NCI-H146 treated with DMSO at 0.1 percent for 48 hours (cell line): Measurements from ENCODE around the gene IQSEC2.
A peak's percentile ranks its signal among the peaks of the same experiment; 100 is the strongest.

Experiments used
- DNase-seq: peaks from one replicate; lab custom pipeline; 2025; ENCODE audit not compliant: unreplicated experiment; lab: John Stamatoyannopoulos, UW

Gene IQSEC2

DNA sequence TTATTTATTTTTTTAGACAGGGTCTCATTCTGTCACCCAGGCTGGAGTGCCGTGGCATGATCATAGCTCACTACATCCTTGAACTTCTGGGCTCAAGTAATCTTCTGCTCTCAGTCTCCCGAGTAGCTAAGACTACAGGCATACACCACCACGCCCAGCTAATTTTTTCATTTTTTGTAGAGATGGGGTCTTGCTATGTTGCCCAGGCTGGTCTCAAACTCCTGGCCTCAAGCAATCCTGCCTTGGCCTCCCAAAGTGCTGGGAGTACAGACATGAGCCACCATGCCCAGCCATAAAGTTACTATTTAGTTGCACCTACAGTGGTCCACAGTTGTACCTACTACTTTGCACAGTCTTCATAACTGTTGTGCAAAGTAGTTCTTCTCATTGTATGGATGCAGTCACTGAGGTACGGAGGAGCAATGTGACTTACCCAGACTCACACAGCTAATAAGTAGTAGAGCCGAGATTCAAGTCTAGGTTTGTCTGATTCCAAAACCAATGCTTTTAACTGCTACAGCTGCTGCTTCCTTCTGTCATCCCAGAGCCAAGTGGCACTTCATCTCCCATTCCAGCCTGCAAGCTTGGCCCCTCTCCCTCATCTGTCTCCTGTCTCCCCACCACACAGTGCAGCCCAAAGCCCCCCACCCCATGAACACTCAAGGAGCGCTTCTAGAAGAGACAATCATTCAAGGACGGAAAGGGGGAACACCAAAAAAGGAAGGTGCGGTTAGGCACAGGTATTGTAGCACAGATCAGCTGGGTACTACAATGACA, 24.0 kb upstream of the IQSEC2 start:
- DNase-seq = no peak

DNA sequence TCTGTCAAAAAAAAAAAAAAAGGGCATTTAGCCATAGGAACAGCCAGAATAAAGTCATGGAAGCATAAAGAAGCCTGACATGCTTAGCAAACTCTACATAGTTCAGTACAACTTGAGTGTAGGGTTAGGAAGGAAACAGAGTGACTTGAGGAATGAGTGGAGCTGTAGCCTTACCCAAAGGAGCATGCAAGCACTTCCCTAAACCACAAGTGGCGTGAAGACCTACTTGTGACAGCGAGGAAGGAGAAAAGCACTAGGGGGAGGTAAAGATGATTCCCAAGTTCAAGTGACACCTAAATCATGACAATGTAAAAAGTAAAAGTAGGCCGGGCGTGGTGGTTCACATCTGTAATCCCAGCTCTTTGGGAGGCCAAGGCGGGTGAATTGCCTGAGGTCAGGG, 21.8 kb upstream of the IQSEC2 start:
- DNase-seq = no peak

DNA sequence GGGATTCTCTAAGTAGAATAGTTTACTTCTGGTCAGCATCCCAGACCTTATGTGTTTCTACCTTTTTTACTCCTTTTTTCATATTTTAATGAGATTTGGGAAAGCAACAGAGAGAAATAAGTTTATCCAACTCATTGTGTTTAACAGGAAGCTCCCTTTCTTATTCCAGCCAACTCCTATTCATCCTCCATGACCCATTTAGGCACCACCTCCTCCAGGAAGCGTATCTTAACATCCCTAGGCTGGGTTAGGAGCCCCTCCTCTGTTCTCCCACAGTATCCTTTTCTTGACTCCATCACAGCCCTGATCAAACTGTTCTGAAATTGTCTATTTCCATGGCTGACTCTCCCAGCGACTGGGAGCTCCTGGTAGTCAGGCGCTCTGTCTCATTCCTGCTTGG, 18.8 kb upstream of the IQSEC2 start:
- no peak for DNase-seq

DNA sequence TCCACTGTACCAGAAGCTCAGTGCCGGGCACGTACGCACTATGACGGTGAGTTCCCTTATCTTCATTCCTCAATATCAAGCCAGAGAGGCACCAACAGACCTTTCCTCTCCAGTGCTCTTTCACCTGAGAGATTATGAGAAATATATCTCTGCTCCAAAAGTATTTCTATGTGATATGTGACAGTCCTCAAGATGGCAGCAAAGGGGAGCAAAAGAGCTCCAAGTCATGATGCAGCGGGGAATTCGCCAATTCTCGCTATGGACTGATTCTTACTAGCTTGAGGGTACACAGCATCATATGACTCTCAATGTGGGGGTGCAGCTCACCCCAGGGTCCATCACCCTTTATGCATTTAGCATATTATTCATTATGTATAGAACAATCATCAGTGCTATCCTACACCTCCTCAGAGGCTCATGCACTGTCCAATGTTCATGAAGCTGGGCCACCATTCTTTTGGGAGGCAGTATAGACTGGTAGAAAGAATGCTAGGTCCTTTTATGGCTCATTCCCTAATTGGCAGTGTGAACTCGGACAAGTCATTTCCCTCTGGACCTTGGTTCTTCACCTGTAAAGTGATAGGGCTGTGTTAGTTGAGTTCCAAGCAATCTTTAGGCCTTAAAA, 12.8 kb upstream of the IQSEC2 start:
- DNase-seq = no peak

DNA sequence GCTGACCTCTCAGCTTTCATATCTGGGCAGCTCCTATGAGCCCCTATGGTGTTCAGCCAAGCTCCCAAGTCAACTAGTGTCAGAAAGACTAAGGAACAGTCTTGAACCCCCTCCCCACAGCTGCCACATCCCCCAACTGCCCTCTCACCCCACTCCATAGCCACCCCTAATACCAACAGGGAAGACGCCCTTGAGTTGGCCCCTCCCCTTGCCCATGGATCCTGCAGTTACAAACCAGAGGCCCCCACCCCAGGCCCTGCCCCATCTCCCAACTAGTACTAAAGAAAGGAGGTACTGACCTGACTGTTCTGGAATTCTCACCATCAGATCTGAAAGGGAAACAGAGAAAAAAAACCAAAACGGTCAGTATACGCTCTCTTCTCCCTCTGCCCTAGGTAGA, 10.2 kb upstream of the IQSEC2 start:
- DNase-seq = no peak

DNA sequence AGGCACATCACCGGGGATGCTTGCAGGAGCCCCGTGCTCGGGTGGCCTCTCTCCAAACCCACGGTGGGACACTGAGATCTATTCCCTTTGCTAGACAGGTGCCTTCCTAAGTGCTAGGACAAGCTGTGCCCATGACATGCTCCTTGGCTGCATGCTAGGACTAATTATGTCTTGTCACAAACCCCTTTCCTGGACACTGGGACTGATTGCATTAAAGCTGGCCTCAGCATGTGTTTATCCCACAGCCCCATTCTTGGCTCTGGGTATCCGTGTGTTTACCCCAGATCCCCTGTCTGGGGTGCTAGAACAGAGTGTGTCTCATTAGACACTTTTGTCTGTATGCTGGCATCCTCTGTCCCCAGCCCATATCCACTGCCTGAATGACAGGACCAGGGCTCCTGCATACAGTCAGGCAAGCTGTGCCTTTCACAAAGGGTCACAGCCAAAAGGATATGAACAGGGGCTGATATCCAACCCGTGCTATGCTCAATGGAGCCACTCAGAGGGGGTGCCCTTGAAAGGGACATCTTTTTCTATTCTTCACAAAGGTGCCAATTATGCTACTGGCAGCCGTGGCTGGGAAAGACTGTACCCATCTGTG, 9.2 kb upstream of the IQSEC2 start:
- DNase-seq = no peak

DNA sequence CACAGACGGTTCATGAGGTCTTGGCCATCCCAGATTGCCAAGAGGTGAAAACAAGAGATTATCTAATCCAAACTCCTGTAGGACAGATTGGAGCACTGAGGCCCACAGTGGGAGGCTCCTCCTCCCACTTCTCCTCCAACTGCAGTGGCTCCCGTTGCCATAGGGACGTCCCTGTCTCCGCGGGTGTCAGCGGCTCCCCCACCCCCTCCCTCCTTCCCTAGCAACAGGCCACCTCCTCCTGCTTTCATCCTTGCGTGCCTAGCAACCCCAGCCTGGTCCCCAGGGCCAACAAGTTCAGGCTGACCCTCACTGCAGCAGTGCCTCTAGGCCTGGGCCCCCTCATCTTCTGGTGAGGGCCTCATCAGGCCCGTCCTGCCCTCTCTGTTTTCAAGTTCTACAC, 6.8 kb upstream of the IQSEC2 start:
- peak; percentile 1 for DNase-seq

DNA sequence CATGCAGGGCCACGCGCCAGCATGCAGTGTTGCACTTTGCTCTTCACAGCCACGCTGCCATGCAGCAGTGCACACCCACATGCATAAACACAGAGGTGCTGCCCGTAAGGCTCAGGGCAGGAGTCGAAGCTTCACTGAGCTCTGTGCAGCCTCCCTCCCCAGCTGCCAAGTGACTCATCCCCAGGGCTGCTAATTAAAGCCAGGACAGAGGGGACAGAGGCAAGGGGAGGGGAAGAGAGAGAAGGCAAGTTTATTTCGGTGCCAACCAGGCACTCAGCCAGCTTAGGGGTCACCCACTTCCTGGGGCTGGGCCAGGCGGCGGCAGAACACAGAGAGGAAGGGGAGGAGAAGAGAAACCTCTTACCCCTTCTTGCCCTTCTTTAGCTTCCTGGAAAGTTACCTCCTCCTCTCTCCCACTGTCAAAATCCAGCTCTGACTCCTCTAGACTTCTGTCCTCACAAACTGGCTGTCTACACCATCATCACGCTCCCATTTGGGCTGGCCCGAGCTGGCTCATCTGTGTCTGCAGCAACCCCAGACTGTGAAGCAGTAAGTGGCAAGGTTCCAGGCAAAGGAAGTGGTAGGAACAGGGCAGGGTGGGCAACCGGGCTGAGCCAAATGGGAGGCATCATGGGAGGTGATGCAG, 6.2 kb upstream of the IQSEC2 start:
- no peak for DNase-seq

DNA sequence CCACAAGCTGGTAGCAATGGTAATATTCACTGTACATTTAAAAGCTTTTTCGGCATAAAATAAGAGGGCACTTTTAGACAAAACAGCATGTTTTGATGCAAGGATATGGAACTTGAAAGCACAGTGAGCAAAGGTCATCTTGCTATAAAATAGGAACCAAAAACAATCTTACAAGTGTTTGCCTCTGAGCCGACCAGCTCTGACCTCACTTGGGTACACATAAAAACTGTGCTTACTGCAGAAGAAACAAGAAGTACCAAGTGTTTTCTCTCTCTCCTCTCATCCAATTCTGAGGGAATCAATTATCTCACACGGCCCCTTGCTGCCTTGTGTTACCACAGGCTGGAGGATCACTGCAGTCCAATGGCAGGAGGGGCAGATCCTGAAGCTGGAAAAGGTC, 4.8 kb upstream of the IQSEC2 start:
- no peak for DNase-seq

DNA sequence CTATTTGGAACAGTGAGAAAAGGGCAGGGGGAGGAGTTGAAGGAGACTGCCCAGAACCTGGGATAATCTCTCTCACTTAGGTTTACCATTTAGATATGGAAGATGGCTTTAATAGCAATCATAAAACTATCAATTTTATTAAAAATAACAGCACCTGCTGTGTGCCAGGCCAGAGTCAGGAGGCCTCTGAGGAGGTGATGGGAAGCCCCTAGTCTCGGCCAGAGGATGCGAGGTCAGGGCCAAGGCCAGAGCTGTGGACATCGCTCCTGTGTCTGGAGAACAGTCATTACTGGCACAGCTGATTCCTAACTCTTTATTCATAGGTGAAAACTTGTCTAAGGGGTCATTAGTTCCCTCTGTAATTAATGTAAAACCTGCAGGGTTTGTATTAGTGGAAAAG, 4.2 kb upstream of the IQSEC2 start:
- DNase-seq = no peak

DNA sequence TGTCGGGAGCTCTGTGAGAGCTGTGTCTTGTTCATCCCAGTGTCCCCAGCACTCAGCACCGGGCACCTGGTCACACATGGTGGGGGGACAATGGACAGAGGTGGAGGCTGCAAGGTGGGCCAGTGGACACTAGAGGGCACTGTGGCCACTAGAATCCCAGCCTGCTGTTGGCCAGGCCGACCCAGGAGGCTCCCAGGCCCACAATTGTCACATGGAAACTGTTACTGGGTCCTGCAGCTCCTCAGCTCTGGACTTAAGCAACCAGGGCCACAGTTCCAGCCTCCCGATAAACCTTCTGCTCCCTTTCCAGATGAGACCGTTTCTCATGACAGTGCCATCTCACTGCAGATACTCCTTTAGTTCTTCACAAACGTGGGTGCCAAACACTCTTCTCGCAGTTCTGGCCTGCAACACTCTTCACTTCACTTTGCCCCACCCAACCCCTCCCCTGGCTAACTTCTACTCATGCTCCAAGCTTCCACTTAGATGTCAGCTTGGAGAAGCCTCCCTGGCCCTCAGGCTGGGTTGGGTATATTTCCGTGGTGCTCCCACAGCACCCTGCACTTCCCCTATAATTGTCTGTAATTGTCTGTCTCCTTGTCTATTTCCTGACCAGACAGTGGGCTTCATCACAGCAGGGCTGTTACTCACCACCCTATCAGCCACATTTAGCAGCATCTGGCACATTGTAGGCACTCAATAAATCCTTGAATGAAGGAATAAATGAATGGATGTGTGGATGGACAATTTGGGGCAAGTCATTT, 3.5 kb upstream of the IQSEC2 start:
- DNase-seq = peak; percentile 16

DNA sequence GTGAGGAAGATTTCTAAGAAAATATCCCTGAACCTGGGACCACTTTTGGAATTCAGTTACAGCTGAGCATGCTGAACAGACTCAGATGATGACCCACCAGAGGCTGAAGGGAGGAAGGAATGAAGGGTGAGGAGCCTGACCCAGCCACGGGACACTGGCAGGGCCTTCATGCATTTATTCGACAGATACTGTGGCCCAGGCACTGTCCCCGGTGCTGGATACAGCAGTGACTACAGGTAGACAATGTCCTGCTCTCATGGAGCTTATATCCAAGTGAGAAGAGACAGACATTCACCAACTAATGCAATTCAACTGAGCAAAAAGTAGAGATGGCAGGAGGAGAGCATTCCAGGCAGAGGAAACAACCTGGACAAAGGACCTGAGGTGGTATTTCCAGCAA, 2.2 kb upstream of the IQSEC2 start:
- no peak for DNase-seq

DNA sequence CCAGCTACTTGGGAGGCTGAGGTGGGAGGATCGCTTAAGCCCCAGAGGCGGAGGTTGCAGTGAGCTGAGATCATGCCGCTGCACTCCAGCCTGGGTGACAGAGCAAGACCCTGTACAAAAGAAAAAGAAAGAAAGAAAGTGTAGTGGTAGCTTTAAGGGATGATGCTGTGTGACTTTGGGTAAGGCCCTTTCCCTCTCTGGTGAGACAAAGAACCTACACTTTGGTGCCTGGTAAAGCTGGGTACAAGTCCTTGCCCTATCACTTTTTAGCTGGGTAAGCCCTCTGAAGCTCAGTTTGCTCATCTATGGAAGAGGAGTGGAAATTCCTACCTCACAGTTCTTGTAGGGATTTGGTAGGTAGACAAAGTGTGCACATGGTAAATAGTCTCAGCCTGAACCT, 1.7 kb upstream of the IQSEC2 start:
- DNase-seq = no peak

DNA sequence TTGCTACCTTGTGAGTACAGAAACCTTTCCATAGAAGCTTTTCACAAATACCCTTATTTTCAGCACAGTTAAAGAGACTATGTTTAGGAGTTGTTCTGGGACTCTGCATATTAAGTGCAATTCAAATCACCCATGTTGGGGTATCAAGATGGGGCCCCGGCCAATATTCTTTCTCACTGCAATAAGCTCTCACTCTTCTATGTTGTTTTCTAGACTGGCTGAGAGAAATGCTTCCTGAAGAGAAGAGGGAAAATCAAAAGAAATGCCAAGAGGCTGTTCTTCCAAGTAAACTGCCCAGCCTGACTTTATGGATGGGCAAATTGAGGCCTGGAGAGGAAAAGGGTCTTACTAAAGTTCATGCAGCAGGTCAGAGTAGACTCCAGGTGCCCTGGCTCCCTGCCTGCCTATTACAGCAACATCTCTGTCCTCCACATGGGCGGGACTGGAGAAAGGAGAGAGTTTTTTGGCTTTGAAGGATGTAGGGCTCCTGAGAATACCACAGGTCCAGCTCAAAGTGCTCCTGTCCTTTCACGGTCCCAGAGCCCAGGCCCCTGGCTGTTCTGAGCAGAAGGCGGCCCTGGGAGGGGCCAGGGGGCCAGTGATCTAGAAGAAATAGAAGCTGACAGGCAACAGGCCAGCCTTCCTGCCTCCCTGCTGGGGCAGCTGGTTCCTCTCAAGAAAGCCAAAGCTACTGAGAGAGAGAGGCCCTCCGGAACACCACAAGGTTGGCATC, 745 bp upstream of the IQSEC2 start:
- DNase-seq = no peak

DNA sequence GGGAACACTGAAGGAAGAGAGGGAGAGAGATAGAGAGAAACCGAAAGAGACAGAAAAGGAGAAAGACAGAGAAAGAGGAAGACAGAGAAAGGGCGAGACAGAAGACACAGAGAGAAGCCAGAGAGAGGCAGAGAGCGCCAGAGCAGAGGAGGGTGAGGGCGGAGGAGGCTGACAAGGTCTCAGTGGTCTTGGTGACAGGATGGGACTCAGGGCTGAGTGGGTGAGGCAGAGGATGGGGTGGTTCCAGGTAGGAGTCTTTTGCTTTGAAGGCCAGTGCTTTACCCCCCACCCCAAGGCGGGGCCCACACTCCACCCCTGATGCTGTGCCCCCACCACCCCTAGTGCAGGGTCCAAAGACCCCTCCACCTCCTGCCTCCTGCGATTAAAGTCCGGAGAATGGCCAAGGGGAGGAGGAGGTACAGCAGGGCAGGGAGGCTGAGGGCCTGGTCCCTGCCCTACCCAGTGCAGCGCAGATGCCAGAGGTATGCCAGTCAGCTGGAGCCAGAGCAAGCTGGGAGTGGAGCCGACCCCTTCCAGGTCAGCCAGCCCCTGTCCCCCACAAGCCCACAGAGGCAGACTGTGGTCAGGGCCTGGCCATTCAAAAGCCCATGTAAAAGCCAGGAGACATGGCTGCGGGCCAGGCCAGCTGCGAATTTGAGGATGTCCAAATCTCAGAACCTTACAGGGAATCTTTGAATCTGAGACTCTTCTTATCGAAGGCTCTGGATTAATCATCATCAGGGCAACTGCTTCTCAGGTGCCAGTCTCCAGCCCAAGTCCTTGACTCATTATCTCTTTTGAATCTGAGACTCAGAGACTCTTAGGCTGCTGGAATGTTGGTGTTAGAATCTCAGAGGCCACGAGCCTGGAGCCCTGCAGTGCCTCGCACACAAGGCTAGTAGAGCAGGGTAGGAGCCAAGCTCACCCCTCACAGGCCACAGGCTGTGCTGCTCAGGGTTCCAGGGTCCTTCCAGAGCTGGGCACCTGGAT, 758 bp downstream of the IQSEC2 start:
- DNase-seq = no peak

DNA sequence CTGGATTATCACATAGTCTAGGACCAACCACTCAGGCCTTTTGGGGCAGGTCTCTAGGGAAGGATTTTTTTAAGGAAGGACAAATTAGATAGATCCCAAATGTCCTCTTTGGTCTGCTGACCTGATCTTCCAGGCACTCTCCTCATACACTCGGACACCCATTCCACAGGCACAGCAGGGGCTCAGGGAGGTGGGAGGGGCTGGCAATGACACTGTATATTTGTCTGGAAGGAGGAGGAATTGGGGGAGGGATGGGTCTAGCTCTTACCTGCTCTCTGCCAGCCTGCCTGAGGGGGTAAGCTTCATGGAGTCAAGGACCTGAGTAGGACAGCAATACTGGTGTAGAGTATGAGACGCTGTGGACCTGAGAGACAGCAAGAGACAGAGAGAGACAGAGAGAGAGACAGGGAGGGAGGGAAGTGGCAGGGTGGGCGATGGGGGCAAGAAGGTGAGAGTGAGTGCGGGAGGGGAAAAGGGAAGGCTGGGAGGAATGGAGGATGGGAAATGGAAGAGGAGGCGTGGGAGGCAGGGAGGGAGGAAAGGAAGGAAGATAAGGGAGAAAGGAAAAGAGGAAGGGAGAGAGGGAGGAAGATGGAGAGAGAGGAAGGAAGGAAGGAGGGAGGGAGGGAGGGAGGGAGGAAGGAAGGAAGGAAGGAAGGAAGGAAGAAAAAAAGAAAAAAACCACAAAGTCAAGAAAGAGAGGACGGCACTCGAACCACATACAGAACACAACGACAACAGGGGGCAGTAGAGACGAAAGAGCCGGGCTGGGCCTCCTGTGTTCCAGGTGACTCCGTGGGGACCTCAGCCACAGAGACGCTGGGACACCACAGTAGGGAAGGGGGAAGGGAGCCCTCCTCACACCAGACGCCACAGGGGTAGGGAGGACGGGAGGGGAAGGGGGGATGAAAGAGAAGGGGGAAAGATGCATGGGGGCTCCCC, 1.8 kb downstream of the IQSEC2 start:
- no peak for DNase-seq

DNA sequence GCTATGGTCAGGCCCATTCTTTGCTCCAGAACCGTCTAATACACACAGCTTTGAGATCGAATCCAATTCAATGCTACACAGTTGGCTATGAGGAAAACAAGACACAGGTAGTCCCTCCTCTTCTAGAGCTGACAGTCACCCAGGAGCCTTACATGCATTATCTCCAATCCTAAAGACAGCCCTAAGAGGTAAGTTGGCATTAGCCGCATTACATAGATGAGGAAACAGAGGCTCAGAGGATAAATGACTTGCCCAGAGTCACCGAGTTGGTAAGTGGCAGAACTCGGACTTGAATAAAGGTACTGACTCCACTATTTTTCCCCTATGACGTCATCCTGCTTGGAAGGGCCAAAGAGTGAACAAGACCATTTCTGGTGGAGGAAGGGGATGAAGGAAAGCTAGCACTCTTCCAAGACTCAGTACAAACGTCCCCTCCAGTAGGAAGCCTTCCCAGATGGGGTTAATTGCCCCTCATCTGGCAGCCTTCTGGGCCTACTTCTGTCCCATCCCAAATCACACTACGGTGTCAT, 8.5 kb downstream of the IQSEC2 start:
- no peak for DNase-seq

DNA sequence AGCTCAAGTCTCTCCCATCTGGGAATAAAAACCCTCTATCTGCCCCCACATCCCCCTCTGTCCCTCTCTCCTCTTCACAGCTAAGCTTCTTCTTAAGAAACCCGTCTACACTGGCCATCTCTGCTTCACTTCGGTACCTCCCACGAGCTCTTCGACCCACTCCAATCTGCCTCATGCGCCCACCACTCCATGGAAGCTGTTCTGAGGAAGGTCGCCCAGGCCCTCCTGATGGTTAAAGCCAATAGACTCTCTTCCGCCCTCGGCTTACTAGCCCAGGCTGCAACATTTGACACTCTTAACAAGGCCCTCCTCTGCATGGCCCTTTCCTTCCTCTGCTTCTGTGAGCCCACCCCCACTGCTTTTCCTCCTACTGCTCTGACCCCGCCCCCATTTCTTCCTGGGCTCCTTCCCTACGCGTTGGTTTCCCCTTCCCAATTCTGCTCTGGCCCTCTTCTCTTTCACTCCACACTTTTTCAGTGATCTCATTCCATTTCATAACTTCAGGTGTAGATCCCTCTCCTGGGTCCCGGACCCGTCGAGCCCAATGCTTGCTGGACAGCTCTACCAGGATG, 11.8 kb downstream of the IQSEC2 start:
- no peak for DNase-seq
